EL (cell line): ENCODE measurements around the gene MLYCD.
"Not testable (repeated sequence)": the region's sequence is repeated elsewhere in the genome, so short reads cannot be mapped to it uniquely, and the experiment has no call there.

Source experiments
- DNase-seq: peaks from one replicate; pipeline ENCODE4 v3.0.0-alpha.2; 2016

Gene MLYCD

DNA sequence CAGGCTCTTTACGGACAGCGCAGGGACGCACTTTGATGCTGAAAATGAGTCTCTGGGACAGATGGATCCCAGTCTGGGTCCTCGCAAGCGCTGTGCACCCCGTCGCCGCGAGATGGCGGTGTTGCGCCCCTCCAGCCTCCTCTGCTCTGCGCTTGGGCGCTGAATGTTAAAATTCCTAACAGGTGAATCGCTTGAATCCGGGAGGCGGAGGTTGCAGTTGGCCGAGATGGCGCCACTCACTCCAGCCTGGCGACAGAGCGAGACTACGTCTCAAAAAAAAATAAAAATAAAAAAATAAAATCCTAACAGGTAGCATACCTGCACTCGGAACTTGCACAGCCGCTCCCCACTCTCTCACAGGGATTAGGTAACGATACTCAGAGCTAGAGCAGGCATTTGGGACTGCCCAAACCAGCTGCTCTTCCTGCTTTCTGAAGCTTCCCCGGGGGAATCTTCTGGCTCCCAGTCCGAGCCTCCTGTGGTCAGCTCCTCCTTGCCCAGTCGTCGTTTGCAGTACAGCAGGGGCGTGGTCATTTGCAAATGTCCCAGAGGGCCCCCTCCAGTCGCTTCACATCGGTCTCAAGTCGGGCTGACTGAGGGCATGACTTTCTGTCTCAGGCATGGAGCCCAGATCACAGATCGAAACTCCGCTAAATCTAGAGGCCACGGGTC, 27.9 kb downstream of the MLYCD start:
- peak; percentile 78 for DNase-seq

DNA sequence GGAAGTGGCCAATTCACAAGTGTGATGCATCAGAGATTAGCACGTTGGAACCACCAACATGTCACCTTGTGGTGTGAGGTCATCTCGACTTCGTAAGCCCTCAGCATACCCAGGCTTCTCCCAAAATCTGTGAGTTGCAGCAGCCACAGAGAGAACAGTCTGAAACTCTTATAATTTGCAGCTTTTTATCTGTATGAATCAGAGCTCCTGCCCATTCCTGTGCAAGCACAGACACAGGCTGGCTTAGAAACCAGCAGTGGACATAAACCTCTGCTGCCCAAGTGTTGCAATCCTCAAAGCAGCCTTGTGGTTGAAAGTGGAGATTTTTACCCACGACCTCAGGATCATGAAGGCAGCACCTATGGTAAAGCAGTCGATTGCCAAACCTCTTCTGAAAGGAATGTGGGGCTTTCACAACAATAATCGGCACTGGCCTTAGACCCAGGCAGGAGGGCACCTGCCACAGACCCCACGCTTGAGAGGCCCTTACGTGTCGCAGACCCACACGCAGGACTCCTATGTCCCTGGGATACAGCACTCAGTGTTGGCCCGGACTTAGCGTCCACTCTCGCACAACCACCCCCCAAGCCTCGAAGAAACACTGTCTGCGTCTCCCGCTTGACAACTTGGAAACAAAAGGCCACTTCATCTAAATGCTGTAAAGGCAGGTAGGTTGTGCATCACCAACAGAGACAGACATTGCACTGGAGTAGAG, 29.6 kb downstream of the MLYCD start:
- DNase-seq, result peak; percentile 35

DNA sequence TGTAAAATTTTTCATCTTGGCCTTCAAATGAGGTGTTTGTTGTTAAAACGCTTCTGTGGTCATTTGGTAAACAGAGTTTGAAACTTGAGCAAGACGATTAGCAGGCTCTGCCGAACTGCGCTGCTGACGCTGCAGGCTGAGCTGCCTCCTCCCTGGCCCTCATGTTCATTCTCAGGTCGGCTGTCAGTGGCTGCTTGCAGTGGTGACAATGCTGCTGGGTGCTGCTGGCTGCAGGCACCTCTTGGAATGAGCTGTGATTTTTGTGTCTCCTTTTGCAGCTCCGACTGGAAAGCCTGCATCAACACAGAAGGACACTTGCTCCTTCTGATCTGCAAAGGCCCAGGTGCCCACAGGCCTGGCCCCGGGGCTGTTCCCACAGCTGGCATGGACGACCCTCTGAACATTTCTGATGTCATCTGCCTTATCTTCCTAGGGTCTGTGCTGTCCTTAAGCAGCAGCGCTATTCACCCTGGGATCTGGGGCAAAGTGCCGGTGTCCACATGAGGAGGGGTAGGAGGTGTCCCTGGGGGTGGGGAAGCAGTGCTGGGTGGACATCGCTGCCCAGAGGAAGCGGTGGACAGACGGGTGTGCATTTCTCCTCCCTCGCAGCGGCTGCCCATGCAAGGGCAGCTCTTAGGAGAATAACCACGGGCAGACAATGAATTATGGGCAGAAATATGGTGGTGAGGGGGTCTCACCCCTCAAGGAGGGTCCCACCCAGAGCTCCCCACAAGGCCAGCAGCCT, 31.1 kb downstream of the MLYCD start:
- no peak for DNase-seq

DNA sequence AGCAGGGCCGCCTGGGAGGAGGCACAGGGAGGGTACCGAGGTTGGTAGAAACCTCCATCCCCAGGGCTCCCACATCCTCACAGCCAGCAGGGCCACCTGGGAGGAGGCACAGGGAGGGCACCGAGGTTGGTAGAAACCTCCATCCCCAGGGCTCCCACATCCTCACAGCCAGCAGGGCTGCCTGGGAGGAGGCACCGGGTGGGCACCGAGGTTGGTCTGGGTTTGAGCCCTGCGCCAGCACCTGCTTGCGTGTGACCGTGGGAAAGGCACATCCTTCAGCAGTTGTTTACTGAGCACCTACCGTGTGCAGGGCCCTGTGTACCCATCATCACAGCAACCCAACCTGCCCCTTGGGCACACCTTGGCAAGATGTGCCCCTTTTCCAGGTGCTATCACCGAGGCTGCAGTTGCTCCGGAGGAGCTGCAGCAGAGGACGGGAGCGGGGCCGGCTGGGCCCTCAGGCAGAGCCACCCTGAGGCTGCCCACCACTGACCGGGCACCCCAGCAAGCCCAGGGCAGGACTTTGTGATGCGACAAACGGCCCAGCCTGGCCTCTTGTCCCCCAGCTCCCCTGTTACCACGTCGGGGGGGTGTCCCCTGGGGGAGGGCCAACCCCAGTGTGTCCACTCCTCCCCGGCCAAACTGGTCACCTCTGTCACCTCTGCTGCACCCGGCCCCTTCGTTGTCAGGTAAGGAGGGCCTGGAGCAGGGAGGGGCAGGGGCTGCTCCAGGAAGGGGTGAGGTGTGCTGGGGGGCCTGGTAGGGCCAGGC, 32.0 kb downstream of the MLYCD start:
- DNase-seq, result no peak

DNA sequence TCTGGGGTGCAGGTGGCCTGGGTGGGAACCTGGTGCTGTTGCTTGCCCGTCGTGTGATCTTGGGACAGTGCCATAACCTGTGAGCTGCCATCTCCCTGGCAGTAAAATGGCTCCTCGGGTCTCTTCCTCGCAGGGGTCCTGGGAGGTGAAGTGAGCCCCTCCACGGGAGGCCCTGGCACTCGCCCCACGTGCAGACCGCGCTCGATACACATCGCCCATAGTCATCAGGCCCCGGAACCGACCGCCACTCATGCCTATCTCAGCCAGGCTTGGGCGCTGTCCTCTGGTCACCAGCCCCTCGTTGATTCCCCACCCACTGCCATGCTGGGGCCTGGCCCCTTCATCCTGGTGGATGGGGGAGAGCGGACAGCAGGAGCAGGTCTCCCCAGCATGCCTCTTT, 32.6 kb downstream of the MLYCD start:
- no peak for DNase-seq

DNA sequence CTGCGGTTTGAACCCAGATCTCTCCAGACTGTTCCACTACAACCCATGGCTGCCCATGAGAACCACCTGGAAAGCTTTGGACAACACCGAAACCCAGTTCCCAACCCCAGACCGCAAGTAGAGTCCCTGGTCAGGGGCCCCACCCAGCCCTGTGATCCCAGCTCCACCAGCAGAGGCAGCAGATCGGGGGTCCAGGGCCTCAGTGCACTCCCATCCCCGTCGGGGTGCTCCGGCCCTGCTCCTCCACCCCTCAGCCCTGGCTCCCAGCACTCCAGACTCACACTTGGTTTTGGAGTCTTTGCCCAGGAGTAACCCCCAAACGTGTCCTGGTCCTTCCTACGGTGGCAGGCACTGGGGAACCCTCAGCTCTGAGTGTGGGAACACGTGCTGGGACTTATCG, 33.4 kb downstream of the MLYCD start:
- no peak for DNase-seq

DNA sequence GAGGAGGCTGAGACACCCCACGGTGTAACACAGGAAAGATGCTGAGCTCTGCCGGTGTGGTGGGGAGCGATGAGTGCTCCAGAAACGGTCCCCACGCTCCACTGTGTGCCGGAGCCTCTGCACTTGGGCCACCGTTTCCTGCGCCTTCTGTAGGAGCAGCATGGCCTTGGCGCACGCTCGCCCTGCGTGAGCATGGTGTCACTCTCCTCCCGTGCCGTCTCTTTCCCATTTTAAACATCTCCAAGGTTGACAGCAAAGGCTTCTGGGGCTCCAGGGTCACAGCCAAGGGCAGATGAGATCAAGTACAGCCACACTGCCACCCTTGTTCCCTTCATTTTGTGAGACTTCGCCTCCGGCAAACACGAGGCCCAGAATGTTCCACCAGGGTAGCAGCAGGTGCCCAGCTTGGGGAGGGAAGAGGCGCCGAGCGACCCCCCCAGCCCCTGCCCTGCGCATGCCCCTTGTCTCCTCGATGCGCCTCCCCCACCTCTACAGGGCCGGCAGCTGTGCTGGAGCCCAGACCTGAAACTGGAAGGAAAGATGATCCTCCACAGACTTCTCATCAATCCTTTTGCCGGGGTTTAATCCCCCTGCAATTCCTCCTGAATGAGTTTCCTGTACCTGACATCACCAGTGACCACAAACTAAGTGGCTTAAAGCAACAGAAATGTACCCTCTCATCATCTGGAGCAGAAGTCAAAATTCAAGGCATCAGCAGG, 34.2 kb downstream of the MLYCD start:
- DNase-seq, result no peak

DNA sequence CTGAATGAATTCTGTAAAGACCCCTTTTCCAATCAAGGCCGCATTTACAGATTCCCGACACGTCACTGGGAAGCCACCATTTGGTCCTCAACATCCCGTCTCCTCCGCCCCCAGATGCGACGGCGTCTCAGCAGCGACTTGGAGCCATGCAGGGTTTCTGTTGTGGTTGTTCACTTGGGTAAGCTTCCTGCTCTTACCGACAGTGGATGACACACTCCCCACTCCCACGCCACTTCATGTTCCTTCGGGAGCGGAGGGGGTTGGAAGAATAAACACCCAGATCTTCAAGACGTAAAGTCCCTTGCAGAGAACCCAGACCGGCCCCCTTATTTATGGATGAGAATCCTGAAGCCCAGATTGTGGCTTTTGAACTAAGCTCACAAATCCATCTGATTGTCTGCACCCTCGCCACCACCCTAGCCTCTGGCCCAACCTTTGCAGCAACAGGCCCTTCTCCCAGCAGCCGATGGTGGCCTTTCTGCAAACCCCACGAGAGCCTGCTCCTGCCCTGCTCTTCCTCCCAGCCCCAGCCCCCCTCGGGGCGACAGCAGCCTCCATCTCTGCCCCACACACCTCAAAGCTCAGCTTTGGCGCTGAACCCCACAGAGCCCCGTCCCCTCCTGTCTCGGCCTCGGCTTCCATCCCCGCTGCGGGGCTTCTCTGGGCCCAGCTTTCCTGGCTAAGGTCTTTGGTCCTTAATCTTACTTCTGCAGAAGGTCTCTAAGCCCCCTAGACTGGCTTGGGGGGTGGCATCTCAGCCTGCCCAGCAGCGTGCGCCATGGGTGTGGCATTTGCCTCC, 35.2 kb downstream of the MLYCD start:
- DNase-seq, result no peak

DNA sequence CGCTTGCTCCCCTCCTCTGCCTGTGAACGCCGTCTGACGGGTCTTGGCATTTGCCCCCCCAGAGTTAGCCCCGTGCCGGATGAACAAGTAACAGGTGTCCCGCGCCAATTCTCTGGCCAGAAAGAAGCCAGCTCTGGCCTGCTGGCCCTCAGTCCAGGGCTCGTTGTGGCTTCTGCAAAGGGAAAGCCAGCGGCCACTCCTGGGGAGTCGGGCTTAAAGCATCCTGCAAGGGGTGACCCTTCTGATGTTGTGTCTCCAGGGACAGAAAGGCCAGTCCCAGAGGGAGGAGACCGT, 35.7 kb downstream of the MLYCD start:
- no peak for DNase-seq

DNA sequence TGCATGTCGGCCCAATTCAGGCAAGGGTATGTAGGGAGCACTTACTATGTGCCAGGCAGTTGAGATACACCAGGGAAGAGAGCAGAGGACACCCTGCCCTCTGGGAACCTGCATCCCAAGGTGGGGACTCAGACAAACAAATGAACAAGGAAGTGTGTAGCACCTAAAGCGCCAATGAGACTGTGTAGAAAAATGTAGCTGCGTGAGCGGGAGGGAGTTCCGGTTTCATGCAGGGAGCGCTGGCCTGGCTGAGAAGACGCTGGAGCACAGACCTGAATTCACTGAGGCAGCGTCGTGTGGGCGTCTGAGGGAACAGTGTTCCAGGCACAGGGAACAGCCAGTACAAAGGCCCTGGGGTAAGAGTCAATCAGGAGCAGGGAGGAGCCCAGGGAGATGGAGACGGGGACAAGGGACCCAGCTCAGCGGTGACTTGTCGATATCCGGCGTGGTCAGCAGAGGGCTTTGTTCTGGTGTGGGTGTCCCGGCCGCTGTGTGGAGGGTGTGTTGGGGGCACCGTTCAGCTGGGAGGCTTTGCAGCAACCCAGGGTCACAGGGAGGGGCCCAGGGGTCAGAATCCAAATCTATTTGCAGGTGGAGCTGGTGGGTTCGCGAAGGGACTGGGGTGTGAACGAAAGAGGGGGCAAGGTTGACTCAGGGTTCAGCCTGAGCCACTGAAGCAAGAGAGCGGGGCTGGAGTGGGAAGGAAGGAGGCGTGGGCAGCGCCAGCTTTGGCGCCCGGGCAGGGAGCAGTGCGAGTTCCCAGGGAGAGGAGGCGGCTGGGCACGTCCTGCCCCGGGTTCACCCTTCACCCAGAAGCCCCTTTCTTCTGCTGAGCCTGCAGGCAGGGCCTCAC, 36.3 kb downstream of the MLYCD start:
- DNase-seq, result no peak

DNA sequence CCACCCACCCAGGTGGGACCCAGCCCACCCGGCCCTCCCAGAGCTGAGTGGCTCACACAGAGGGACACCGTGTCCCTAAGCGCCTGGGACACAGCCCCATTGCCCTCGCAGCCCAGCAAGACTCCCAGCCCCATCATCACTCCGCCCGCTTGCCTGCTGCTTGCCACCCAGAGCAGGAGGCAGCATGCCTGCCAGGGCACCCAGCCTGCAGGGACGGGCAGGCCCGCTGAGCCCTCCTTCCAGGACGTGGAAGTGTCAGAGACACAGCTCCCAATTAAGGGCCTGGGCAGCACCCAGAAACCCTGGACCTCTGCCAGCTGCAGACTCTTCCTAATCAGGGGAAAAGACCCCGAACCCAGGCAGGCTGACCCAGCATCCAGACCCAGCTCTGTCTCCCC, 36.9 kb downstream of the MLYCD start:
- DNase-seq, result no peak

DNA sequence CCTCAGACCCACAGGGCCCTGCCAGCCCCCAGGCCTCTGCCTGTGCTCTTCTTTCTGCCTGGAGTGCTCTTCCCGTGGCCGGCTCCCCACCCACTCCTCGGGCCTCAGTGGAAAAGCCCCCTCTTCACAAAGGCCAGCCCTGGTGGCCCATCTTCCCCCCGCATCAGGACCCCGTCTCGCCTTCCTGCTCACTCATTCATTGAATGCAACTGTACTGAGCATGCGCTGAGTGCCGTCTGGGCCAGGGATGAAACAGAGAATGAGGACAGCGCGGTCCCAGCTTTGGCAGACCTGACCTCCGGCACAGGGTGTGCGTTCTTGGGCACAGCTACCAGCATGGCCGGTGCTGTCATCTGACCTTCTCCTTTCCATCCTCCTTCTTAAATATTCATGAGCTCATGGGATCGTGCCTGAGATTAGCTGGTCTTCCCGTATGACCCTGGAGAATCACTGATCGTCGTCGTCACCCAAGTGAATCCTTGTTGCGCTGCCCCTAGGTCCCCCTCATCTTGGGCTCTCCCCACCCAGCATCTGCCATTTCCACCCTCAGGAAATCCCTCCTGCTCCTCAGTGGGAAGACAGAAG, 37.8 kb downstream of the MLYCD start:
- no peak for DNase-seq

DNA sequence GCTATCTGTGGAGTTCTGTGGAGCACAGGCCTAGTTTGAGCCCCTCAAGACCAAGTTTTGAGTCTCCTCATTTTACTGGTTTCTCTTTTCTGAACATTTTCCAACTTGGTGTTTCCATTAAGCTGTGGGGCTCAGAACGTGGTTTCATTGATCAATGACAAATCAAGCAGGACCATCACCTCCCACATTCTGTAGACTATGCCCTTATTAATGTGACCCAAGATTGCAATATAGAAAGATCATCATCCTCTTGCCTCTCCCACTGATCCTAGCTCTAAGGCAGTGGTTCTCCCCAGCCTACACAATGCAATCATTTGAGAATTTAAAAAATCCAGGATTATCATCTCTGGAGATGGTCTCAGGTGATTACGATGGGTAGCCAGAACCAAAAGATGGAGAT, 38.4 kb downstream of the MLYCD start:
- DNase-seq, result no peak

DNA sequence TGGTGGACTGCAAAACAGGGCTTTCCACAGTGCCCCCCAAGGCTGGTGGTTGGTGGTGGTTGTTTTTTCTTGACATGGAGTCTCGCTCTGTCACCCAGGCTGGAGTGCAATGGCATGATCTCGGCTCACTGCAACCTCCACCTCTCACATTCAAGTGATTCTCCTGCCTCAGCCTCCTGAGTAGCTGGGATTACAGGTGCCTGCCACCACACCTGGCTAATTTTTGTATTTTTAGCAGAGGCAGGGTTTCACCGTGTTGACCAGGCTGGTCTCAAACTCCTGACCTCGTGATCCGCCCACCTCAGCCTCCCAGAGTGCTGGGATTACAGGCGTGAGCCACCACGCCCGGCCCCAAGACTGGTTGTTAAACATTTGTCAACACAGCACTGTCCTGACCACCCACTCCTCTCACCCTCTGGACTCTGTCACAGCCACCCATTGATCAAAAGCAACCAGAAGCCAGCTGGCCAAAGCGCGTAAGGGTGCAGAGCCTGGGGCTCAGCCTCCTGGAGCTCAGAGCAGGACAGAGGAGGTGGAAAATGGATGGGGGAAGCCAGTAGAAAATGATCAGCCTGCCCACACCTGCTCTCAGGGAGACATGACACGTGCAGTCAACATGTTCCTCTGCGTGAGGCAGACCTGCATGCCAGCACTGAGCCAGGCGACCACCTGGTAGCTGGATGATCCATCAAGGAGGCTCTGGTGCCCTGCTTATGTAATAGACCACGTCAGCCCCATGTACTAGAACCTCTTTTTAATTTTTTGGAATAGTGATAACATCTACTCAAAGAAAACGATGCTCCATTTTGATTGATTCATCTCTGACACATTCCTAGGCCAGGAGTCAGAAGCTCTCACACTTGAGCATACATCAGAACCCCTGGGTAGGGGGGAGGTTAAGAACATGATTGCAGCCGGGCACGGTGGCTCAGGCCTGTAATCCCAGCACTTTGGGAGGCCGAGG, 39.3 kb downstream of the MLYCD start:
- no peak for DNase-seq

DNA sequence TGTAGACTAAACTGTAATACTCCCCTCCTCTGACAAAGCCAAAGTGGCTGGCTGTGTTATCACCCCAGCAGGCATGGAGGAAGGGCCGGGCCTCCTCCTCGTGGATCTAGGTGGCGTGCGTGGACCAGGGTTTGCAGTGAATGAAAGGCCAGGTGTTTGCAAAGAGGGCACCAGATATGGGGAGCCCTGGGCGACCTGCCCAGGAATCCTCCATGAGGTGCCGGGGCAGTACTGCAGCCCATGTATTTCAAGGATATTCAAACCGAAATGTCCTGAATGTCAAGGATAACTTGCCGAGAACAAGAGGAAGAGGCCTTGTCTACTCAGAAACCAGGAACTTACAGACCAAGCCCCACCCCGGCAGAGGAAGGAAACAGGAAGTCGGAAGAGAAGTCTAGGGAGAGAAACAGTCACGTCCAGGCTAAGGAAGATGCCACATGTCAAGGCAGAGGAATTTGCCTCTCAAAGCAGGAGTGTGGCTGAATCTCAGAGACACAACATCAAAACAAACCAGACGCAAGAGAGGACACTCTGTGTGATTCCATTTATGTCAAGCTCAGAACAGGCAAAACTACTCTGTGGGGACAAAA, 40.4 kb downstream of the MLYCD start:
- DNase-seq, result peak; percentile 21

DNA sequence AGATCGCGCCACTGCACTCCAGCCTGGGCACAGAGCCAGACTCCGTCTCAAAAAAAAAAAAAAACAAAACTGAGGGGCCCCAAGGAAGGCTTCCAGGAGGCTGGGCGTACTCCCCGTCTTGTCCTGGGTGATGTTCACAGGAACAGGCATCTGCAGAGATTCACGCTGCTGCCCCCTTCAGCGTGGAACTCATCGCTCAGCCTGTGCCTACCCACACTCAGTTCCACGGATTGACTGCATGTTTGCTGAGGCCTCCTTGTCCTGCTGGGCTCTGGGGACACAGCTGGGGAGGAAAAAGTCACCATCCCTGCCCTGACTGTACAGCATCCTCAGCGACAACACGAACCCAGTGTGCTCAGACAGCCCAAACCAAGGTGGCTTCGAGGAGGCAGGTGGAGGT, 41.2 kb downstream of the MLYCD start:
- no peak for DNase-seq

DNA sequence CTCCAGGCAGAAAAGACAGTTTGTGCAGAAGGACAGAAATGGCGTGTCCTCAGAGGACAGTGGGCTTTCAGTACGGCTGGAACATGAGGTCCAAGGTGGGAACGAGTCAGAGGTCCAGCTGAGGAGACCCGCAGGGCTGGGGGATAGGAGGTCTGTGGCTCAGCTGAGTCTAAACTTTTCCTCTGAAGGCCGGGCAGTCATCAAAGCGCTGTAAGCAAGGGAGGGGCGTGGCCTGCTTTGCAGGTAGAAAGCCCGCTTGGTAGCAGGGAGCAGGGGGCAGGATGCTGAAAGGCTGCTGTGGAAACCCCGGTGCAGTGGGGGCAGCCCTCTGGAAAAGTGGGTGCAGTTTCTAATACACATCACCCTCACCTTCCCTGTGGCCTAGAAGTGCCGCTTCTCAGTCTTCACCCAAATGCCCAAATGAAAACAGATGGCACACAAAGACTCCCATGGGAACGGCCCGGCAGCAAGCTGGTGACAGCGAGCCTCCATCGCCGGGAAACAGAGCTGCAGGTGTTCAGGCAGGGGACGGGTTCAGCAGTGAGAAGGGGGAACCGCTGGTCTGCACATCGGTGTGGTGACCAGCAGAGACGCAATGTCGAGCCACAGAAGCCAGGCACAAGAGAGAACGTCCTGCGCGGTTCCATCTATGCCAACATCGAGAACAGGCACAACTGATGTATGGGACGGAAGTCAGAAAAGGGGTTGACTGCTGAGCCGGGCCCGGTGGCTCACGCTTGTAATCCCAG, 41.9 kb downstream of the MLYCD start:
- no peak for DNase-seq

DNA sequence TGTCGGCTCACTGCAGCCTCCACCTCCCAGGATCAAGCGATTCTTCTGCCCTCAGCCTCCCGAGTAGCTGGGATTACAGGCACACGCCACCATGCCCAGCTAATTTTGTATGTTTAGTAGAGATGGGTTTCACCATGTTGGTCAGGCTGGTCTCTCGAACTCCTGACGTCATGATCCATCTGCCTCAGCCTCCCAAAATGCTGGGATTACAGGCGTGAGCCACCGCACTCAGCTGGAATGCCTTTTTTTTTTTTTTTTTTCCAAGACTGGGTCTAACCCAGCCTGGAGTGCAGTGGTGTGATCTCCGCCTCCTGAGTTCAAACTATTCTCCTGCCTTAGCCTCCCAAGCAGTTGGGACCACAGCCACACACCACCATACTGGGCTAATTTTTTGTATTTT, 42.6 kb downstream of the MLYCD start:
- DNase-seq, result not testable (repeated sequence)
